Measurements from ENCODE around the gene USP3. TPM values are rescaled to one million over a fixed set of nuclear protein-coding genes. Genes with fewer than 3 reads are reported as not detected.

Gene USP3
- total and polyA plus RNA-seq, 2 donors (not counting 1 experiment from before 2014, with no cell fraction given) = 43.4 to 152 TPM

DNA sequence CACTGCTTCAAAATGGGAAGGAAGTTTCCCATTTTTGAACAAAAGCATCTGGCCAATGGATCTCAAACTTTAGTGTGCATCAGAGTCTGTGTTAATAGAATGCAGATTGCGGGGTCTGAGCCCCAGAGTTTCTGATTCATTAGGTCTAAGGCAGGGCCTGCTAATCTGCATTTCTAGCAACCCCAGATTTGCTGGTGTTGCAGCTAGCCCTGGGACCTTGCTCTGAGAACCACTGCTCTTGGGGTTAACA is 30.7 kb upstream of the USP3 start:
- ChIA-PET CTCF (interaction anchor here (0.6 to 13.0 kb wide), 13 partner anchors 8 to 228 kb away, joined by 3 to 132 read pairs (median 8); partner anchors contain the start of gene USP3), POLR2A (interaction anchor here (0.9 to 13.7 kb wide), 5 partner anchors 9 to 32 kb away, joined by 3 to 172 read pairs (median 19); partner anchors contain the start of gene USP3)
- Histone ChIP-seq H3K4me1 (ENCODE audit: control insufficient read depth in 2 of 2, insufficient read depth in 2 of 2, low read length in 2 of 2) (peaks cover 54 to 58% of the 10 kb centered on the region in 2 donors), H3K4me2 (replicated peaks; ENCODE audit: low read depth, low read length, poor library complexity, severe bottlenecking) (peak overlapping the region; percentile 68), H3K9me3 (ENCODE audit: control extremely low read depth in 1 of 3, control insufficient read depth in 2 of 3, insufficient read depth in 1 of 3, low read length in 2 of 3) (no peaks in the 10 kb centered on the region), H3K79me2 (ENCODE audit: control insufficient read depth, insufficient read depth, low read length) (peaks cover 25% of the 10 kb centered on the region), H3K27me3 (replicated peaks in 1 of 4; ENCODE audit: control extremely low read depth in 1 of 4, control insufficient read depth in 3 of 4, insufficient read depth in 4 of 4, low read length in 3 of 4) (no peaks in the 10 kb centered on the region), H3K27ac (ENCODE audit: low read length in 2 of 2) (peak overlapping the region; percentile 90 to 95), H2AFZ (ENCODE audit: insufficient read depth, low read depth, low read length, poor library complexity, severe bottlenecking) (peak overlapping the region; percentile 57), H3K36me3 (replicated peaks in 1 of 2; ENCODE audit: control extremely low read depth in 1 of 2, control insufficient read depth in 1 of 2, extremely low read depth in 1 of 2, insufficient read depth in 2 of 2, low read length in 1 of 2) (no peaks in the 10 kb centered on the region), H4K20me1 (ENCODE audit: control insufficient read depth, insufficient read depth, low read length, poor library complexity, severe bottlenecking) (no peaks in the 10 kb centered on the region), H3K4me3 (ENCODE audit: control extremely low read depth in 1 of 5, extremely low read depth in 1 of 5, insufficient read depth in 1 of 5, low read depth in 2 of 5, low read length in 4 of 5) (peak overlapping the region in 1 of 5 experiments; percentile 38), H3K9ac (ENCODE audit: low read length) (peak overlapping the region; percentile 43)
- 100% methylated on average over 1 of the region's 1 CpG for WGBS (ENCODE audit: insufficient coverage)
- TF ChIP-seq EZH2 (IDR thresholded peaks at IDR 0.05; ENCODE audit: borderline replicate concordance, insufficient read depth, low read depth, low read length, poor library complexity, severe bottlenecking) = no peak
- TF ChIP-seq, protein P1, sequence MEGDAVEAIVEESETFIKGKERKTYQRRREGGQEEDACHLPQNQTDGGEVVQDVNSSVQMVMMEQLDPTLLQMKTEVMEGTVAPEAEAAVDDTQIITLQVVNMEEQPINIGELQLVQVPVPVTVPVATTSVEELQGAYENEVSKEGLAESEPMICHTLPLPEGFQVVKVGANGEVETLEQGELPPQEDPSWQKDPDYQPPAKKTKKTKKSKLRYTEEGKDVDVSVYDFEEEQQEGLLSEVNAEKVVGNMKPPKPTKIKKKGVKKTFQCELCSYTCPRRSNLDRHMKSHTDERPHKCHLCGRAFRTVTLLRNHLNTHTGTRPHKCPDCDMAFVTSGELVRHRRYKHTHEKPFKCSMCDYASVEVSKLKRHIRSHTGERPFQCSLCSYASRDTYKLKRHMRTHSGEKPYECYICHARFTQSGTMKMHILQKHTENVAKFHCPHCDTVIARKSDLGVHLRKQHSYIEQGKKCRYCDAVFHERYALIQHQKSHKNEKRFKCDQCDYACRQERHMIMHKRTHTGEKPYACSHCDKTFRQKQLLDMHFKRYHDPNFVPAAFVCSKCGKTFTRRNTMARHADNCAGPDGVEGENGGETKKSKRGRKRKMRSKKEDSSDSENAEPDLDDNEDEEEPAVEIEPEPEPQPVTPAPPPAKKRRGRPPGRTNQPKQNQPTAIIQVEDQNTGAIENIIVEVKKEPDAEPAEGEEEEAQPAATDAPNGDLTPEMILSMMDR (IDR thresholded peaks at IDR 0.05) = no peak
- no peaks in the 10 kb centered on the region for H3K27me3 Mint-ChIP-seq
- peak overlapping the region; percentile 97 for H3K27ac Mint-ChIP-seq
- ATAC-seq (ENCODE audit: low read depth) = no peak
- peaks cover 69% of the 10 kb centered on the region for H3K4me1 Mint-ChIP-seq
- peak overlapping the region; percentile 83 for H3K4me3 Mint-ChIP-seq
- DNase-seq = no peak
- no peaks in the 10 kb centered on the region for H3K9me3 Mint-ChIP-seq (ENCODE audit: insufficient read depth)
- intact Hi-C loops (cut with micrococcal nuclease) = loop anchor here (5.0 kb wide), 1 partner anchor 619 kb away; the partner anchor contains the start of gene CIAO2A

DNA sequence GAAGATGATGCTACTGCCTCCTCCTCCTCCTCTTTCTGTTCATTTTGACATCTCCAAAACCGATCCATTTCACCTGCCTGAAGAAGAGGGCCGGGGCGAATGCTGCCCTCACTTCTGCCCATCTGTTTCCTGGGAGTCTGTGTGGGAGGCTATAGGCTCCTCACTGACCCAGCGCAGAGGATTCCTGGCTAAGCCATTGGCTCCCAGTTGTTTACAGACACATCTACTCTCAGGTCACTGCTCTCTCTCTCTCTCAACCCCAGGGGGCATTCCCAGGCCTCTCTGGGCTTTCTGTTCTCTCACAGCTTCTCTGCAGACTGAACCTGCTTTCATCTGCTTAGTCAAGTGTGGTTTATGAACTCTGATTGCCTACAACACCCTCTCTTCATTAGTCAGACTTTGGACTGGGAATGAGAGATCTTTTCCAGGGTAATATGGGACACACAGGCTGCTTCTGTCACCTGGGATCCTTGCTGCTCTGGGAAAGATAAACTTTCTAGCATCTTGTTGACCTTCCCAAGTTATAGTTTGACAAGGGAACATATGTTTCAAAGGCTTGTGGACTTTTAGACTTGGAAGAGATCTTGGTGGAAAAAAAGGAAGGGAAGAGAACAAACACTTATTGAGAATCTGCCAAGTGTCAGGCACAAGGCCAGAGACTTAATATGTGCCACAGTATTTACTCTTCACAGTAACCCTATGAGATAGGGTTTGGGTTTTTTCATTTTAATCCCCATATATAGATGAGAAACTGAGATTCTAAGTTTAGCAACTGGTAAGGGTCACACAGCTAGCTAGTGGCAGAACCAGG is 30.2 kb upstream of the USP3 start:
- Histone ChIP-seq H3K79me2 (ENCODE audit: control insufficient read depth, insufficient read depth, low read length) (peaks cover 25% of the 10 kb centered on the region), H3K36me3 (replicated peaks in 1 of 2; ENCODE audit: control extremely low read depth in 1 of 2, control insufficient read depth in 1 of 2, extremely low read depth in 1 of 2, insufficient read depth in 2 of 2, low read length in 1 of 2) (no peaks in the 10 kb centered on the region), H4K20me1 (ENCODE audit: control insufficient read depth, insufficient read depth, low read length, poor library complexity, severe bottlenecking) (no peaks in the 10 kb centered on the region), H3K27me3 (replicated peaks in 1 of 4; ENCODE audit: control extremely low read depth in 1 of 4, control insufficient read depth in 3 of 4, insufficient read depth in 4 of 4, low read length in 3 of 4) (no peaks in the 10 kb centered on the region), H3K4me3 (ENCODE audit: control extremely low read depth in 1 of 5, extremely low read depth in 1 of 5, insufficient read depth in 1 of 5, low read depth in 2 of 5, low read length in 4 of 5) (peak overlapping the region in 4 of 5 experiments; percentile 4 to 38 (median 30)), H3K9me3 (ENCODE audit: control extremely low read depth in 1 of 3, control insufficient read depth in 2 of 3, insufficient read depth in 1 of 3, low read length in 2 of 3) (no peaks in the 10 kb centered on the region), H3K27ac (ENCODE audit: low read length in 2 of 2) (peak overlapping the region; percentile 90 to 95), H3K9ac (ENCODE audit: low read length) (peak overlapping the region; percentile 43), H3K4me2 (replicated peaks; ENCODE audit: low read depth, low read length, poor library complexity, severe bottlenecking) (peak overlapping the region; percentile 68), H2AFZ (ENCODE audit: insufficient read depth, low read depth, low read length, poor library complexity, severe bottlenecking) (peak overlapping the region; percentile 57), H3K4me1 (ENCODE audit: control insufficient read depth in 2 of 2, insufficient read depth in 2 of 2, low read length in 2 of 2) (peaks cover 59 to 64% of the 10 kb centered on the region in 2 donors)
- POLR2A ChIA-PET = interaction anchor here (0.7 to 13.7 kb wide), 9 partner anchors 8 to 126 kb away, joined by 3 to 172 read pairs (median 12); partner anchors contain the start of gene USP3
- peak overlapping the region; percentile 83 for H3K4me3 Mint-ChIP-seq
- ATAC-seq (ENCODE audit: low read depth) (peak; percentile 69), DNase-seq (peak; percentile 85)
- H3K27me3 Mint-ChIP-seq = no peaks in the 10 kb centered on the region
- H3K27ac Mint-ChIP-seq = peak overlapping the region; percentile 97
- CTCF ChIA-PET = interaction anchor here (0.6 to 13.0 kb wide), 19 partner anchors 9 to 228 kb away, joined by 3 to 132 read pairs (median 6); partner anchors contain the start of gene USP3
- no peak for TF ChIP-seq EZH2 (IDR thresholded peaks at IDR 0.05; ENCODE audit: borderline replicate concordance, insufficient read depth, low read depth, low read length, poor library complexity, severe bottlenecking)
- TF ChIP-seq, protein P1 (IDR thresholded peaks at IDR 0.05) = peak; percentile 25
- no peaks in the 10 kb centered on the region for H3K9me3 Mint-ChIP-seq (ENCODE audit: insufficient read depth)
- WGBS (ENCODE audit: insufficient coverage) = 40% methylated on average over 1 of the region's 4 CpGs
- intact Hi-C loops (cut with micrococcal nuclease) = loop anchor here (1.0 to 5.0 kb wide), 6 partner anchors 8 to 618 kb away; partner anchors contain the start of genes CIAO2A and USP3
- peaks cover 69% of the 10 kb centered on the region for H3K4me1 Mint-ChIP-seq

Measured in B cell (primary cell).